ENCODE data around the gene PPP1R36.
"Not testable (repeated sequence)": the region's sequence is repeated elsewhere in the genome, so short reads cannot be mapped to it uniquely, and the experiment has no call there.

PPP1R36 gene

GRCh38 chr14:64614166-64614565, 64.4 kb downstream of the PPP1R36 start:
- H3K27me3 ChIP-seq (ENCODE audit: control insufficient read depth, insufficient read depth, low read length): no peaks in the 10 kb centered on the region
- no peak overlapping the region for H3K9ac ChIP-seq (ENCODE audit: low read depth, low read length)
- no peak overlapping the region for H3K27ac ChIP-seq (ENCODE audit: low read depth, low read length)
- no peaks in the 10 kb centered on the region for H3K36me3 ChIP-seq (ENCODE audit: control insufficient read depth, insufficient read depth, low read length)
- H3K4me1 ChIP-seq (ENCODE audit: control insufficient read depth, insufficient read depth, low read length): no peaks in the 10 kb centered on the region
- H3K9me3 ChIP-seq (ENCODE audit: control insufficient read depth, insufficient read depth, low read length): no peaks in the 10 kb centered on the region
- H3K4me3 ChIP-seq (ENCODE audit: low read depth, low read length): no peak overlapping the region

GRCh38 chr14:64614805-64615391, 65.1 kb downstream of the PPP1R36 start:
- no peaks in the 10 kb centered on the region for H3K9me3 ChIP-seq (ENCODE audit: control insufficient read depth, insufficient read depth, low read length)
- no peak overlapping the region for H3K4me3 ChIP-seq (ENCODE audit: low read depth, low read length)
- H3K4me1 ChIP-seq (ENCODE audit: control insufficient read depth, insufficient read depth, low read length): no peaks in the 10 kb centered on the region
- no peak overlapping the region for H3K9ac ChIP-seq (ENCODE audit: low read depth, low read length)
- H3K36me3 ChIP-seq (ENCODE audit: control insufficient read depth, insufficient read depth, low read length): no peaks in the 10 kb centered on the region
- H3K27ac ChIP-seq (ENCODE audit: low read depth, low read length): no peak overlapping the region
- no peaks in the 10 kb centered on the region for H3K27me3 ChIP-seq (ENCODE audit: control insufficient read depth, insufficient read depth, low read length)

GRCh38 chr14:64617872-64618408, 68.2 kb downstream of the PPP1R36 start:
- not testable (repeated sequence) for H3K36me3 ChIP-seq (ENCODE audit: control insufficient read depth, insufficient read depth, low read length); H3K9me3 ChIP-seq (ENCODE audit: control insufficient read depth, insufficient read depth, low read length); H3K4me3 ChIP-seq (ENCODE audit: low read depth, low read length); H3K27ac ChIP-seq (ENCODE audit: low read depth, low read length); H3K9ac ChIP-seq (ENCODE audit: low read depth, low read length); H3K4me1 ChIP-seq (ENCODE audit: control insufficient read depth, insufficient read depth, low read length); H3K27me3 ChIP-seq (ENCODE audit: control insufficient read depth, insufficient read depth, low read length)

GRCh38 chr14:64620910-64621309, 71.1 kb downstream of the PPP1R36 start:
- H3K4me3 ChIP-seq (ENCODE audit: low read depth, low read length): no peak overlapping the region
- no peak overlapping the region for H3K9ac ChIP-seq (ENCODE audit: low read depth, low read length)
- no peaks in the 10 kb centered on the region for H3K27me3 ChIP-seq (ENCODE audit: control insufficient read depth, insufficient read depth, low read length)
- no peak overlapping the region for H3K27ac ChIP-seq (ENCODE audit: low read depth, low read length)
- no peaks in the 10 kb centered on the region for H3K9me3 ChIP-seq (ENCODE audit: control insufficient read depth, insufficient read depth, low read length)
- no peaks in the 10 kb centered on the region for H3K4me1 ChIP-seq (ENCODE audit: control insufficient read depth, insufficient read depth, low read length)
- no peaks in the 10 kb centered on the region for H3K36me3 ChIP-seq (ENCODE audit: control insufficient read depth, insufficient read depth, low read length)

GRCh38 chr14:64623554-64624165, 73.9 kb downstream of the PPP1R36 start:
- Histone ChIP-seq H3K36me3 (ENCODE audit: control insufficient read depth, insufficient read depth, low read length) (no peaks in the 10 kb centered on the region), H3K9me3 (ENCODE audit: control insufficient read depth, insufficient read depth, low read length) (no peaks in the 10 kb centered on the region), H3K9ac (ENCODE audit: low read depth, low read length) (no peak overlapping the region), H3K4me1 (ENCODE audit: control insufficient read depth, insufficient read depth, low read length) (peaks cover 2% of the 10 kb centered on the region; the same call in 1 of the 2 replicates), H3K4me3 (ENCODE audit: low read depth, low read length) (no peak overlapping the region), H3K27ac (ENCODE audit: low read depth, low read length) (no peak overlapping the region), H3K27me3 (ENCODE audit: control insufficient read depth, insufficient read depth, low read length) (no peaks in the 10 kb centered on the region)

- no peak overlapping the region for H3K27ac ChIP-seq (ENCODE audit: low read depth, low read length)
- H3K9ac ChIP-seq (ENCODE audit: low read depth, low read length): no peak overlapping the region
- H3K4me1 ChIP-seq (ENCODE audit: control insufficient read depth, insufficient read depth, low read length): peaks cover 6% of the 10 kb centered on the region; the same call in 1 of the 2 replicates
- H3K36me3 ChIP-seq (ENCODE audit: control insufficient read depth, insufficient read depth, low read length): no peaks in the 10 kb centered on the region
- H3K27me3 ChIP-seq (ENCODE audit: control insufficient read depth, insufficient read depth, low read length): no peaks in the 10 kb centered on the region
- no peak overlapping the region for H3K4me3 ChIP-seq (ENCODE audit: low read depth, low read length)
- H3K9me3 ChIP-seq (ENCODE audit: control insufficient read depth, insufficient read depth, low read length): no peaks in the 10 kb centered on the region
Measured at GRCh38 chr14:64625386-64626232, 75.8 kb downstream of the PPP1R36 start.

GRCh38 chr14:64628940-64629408, 79.2 kb downstream of the PPP1R36 start:
- Histone ChIP-seq H3K4me1 (ENCODE audit: control insufficient read depth, insufficient read depth, low read length) (peaks cover 6% of the 10 kb centered on the region; the same call in 1 of the 2 replicates), H3K9me3 (ENCODE audit: control insufficient read depth, insufficient read depth, low read length) (no peaks in the 10 kb centered on the region), H3K36me3 (ENCODE audit: control insufficient read depth, insufficient read depth, low read length) (no peaks in the 10 kb centered on the region), H3K4me3 (ENCODE audit: low read depth, low read length) (no peak overlapping the region), H3K27ac (ENCODE audit: low read depth, low read length) (no peak overlapping the region), H3K9ac (ENCODE audit: low read depth, low read length) (no peak overlapping the region), H3K27me3 (ENCODE audit: control insufficient read depth, insufficient read depth, low read length) (no peaks in the 10 kb centered on the region)

GRCh38 chr14:64630778-64631177, 81.0 kb downstream of the PPP1R36 start:
- Histone ChIP-seq H3K4me1 (ENCODE audit: control insufficient read depth, insufficient read depth, low read length) (peaks cover 10% of the 10 kb centered on the region), H3K9ac (ENCODE audit: low read depth, low read length) (no peak overlapping the region), H3K27me3 (ENCODE audit: control insufficient read depth, insufficient read depth, low read length) (no peaks in the 10 kb centered on the region), H3K4me3 (ENCODE audit: low read depth, low read length) (no peak overlapping the region), H3K9me3 (ENCODE audit: control insufficient read depth, insufficient read depth, low read length) (no peaks in the 10 kb centered on the region), H3K36me3 (ENCODE audit: control insufficient read depth, insufficient read depth, low read length) (no peaks in the 10 kb centered on the region), H3K27ac (ENCODE audit: low read depth, low read length) (no peak overlapping the region)

- H3K9ac ChIP-seq (ENCODE audit: low read depth, low read length); H3K36me3 ChIP-seq (ENCODE audit: control insufficient read depth, insufficient read depth, low read length); H3K27ac ChIP-seq (ENCODE audit: low read depth, low read length); H3K27me3 ChIP-seq (ENCODE audit: control insufficient read depth, insufficient read depth, low read length); H3K4me3 ChIP-seq (ENCODE audit: low read depth, low read length); H3K9me3 ChIP-seq (ENCODE audit: control insufficient read depth, insufficient read depth, low read length): not testable (repeated sequence)
- peaks cover 10% of the 10 kb centered on the region for H3K4me1 ChIP-seq (ENCODE audit: control insufficient read depth, insufficient read depth, low read length)
Measured at GRCh38 chr14:64631222-64631621, 81.5 kb downstream of the PPP1R36 start.

- Histone ChIP-seq H3K27ac (ENCODE audit: low read depth, low read length) (no peak overlapping the region), H3K9ac (ENCODE audit: low read depth, low read length) (no peak overlapping the region), H3K36me3 (ENCODE audit: control insufficient read depth, insufficient read depth, low read length) (no peaks in the 10 kb centered on the region)
Measured at GRCh38 chr14:64632056-64632455, 82.3 kb downstream of the PPP1R36 start.

GRCh38 chr14:64634558-64634957, 84.8 kb downstream of the PPP1R36 start:
- Histone ChIP-seq H3K4me3 (ENCODE audit: low read depth, low read length) (no peak overlapping the region), H3K27me3 (ENCODE audit: control insufficient read depth, insufficient read depth, low read length) (no peaks in the 10 kb centered on the region), H3K9me3 (ENCODE audit: control insufficient read depth, insufficient read depth, low read length) (no peaks in the 10 kb centered on the region), H3K9ac (ENCODE audit: low read depth, low read length) (no peak overlapping the region), H3K27ac (ENCODE audit: low read depth, low read length) (no peak overlapping the region), H3K4me1 (ENCODE audit: control insufficient read depth, insufficient read depth, low read length) (peaks cover 7% of the 10 kb centered on the region), H3K36me3 (ENCODE audit: control insufficient read depth, insufficient read depth, low read length) (no peaks in the 10 kb centered on the region)

More at GRCh38 chr14:64632056-64632455, 82.3 kb downstream of the PPP1R36 start:
- Histone ChIP-seq H3K4me1 (ENCODE audit: control insufficient read depth, insufficient read depth, low read length) (peaks cover 10% of the 10 kb centered on the region), H3K4me3 (ENCODE audit: low read depth, low read length) (no peak overlapping the region), H3K27me3 (ENCODE audit: control insufficient read depth, insufficient read depth, low read length) (no peaks in the 10 kb centered on the region), H3K9me3 (ENCODE audit: control insufficient read depth, insufficient read depth, low read length) (no peaks in the 10 kb centered on the region)

Measured in HUES48 (cell line).